Neural progenitor cell (in vitro differentiated cells): ENCODE results near the gene MPV17L2. TPM values are rescaled to one million over a fixed set of nuclear protein-coding genes. Genes with fewer than 3 reads are reported as not detected.

Experiments
- DNase-seq: peaks from one replicate; pipeline ENCODE4 v3.0.0-alpha.2; 2016; ENCODE audit warnings: low spot score
- H2AFZ ChIP-seq: fragments of 200-600 bp; sonication (generic); replicated peaks from 2 replicates; pipeline ENCODE4 v1.6.1; 2016; ENCODE audit warnings: antibody characterized with exemption
- H3F3A ChIP-seq: fragments of 200-600 bp; sonication (generic); 2 replicates; pipeline ENCODE4 v1.6.1; 2016; ENCODE audit warnings: antibody characterized with exemption, low read depth
- H3K27ac ChIP-seq: fragments of 200-600 bp; sonication (generic); 2 replicates; pipeline ENCODE4 v1.5.1; 2016; ENCODE audit warnings: mild to moderate bottlenecking
- H3K27me3 ChIP-seq: fragments of 200-600 bp; sonication (generic); 2 replicates; pipeline ENCODE4 v1.6.1; 2016; ENCODE audit warnings: mild to moderate bottlenecking, moderate library complexity
- H3K36me3 ChIP-seq: fragments of 200-600 bp; sonication (generic); 2 replicates; pipeline ENCODE4 v1.5.1; 2016
- H3K4me1 ChIP-seq: fragments of 200-600 bp; sonication (generic); 2 replicates; pipeline ENCODE4 v1.6.1; 2016; ENCODE audit warnings: mixed run types
- H3K4me2 ChIP-seq: fragments of 200-600 bp; sonication (generic); 2 replicates; pipeline ENCODE4 v1.6.1; 2016
- H3K4me3 ChIP-seq: fragments of 200-600 bp; sonication (generic); 2 replicates; pipeline ENCODE4 v1.5.1; 2016
- H3K79me2 ChIP-seq: fragments of 200-600 bp; sonication (generic); 2 replicates; pipeline ENCODE4 v1.6.1; 2016; ENCODE audit warnings: low read depth
- H3K9ac ChIP-seq: fragments of 200-600 bp; sonication (generic); 2 replicates; pipeline ENCODE4 v1.6.1; 2016
- H3K9me3 ChIP-seq: fragments of 200-600 bp; sonication (generic); 2 replicates; pipeline ENCODE4 v1.5.1; 2016; ENCODE audit warnings: low read depth
- H4K20me1 ChIP-seq: fragments of 200-600 bp; sonication (generic); 2 replicates; pipeline ENCODE4 v1.6.1; 2016; ENCODE audit warnings: low read depth
- H3K27ac Mint-ChIP-seq: 3 replicates; pipeline ENCODE4 v1.8.0; 2021; ENCODE audit warnings: mixed read lengths
- H3K27me3 Mint-ChIP-seq: 2 replicates; pipeline ENCODE4 v1.8.0; 2022; ENCODE audit warnings: low read depth, mild to moderate bottlenecking, inconsistent platforms, moderate library complexity, mixed read lengths; ENCODE audit not compliant: insufficient read depth
- H3K36me3 Mint-ChIP-seq: 3 replicates; pipeline ENCODE4 v1.8.0; 2021; ENCODE audit warnings: mixed read lengths
- H3K4me1 Mint-ChIP-seq: 3 replicates; pipeline ENCODE4 v1.8.0; 2021; ENCODE audit warnings: mixed read lengths
- H3K4me3 Mint-ChIP-seq: 3 replicates; pipeline ENCODE4 v1.8.0; 2021; ENCODE audit warnings: mild to moderate bottlenecking, moderate library complexity, mixed read lengths
- H3K9me3 Mint-ChIP-seq: 3 replicates; pipeline ENCODE4 v1.8.0; 2020; ENCODE audit warnings: mixed read lengths
- EZH2 ChIP-seq: fragments of 200-600 bp; sonication (generic); IDR thresholded peaks from 2 replicates; pipeline ENCODE4 v1.6.1; 2017; ENCODE audit warnings: antibody characterized with exemption, mild to moderate bottlenecking, moderate library complexity
- EZH2phosphoT487 ChIP-seq: fragments of 200-600 bp; sonication (generic); IDR thresholded peaks from 2 replicates; pipeline ENCODE4 v1.6.1; 2017; ENCODE audit warnings: antibody characterized with exemption
- total RNA-seq: library from RNA; depleted of rRNA; stranded (reverse); fragments of >200 nt; gene quantifications from 2 replicates; pipeline ENCODE4 v1.2.3, GENCODE V29; 2015; ENCODE audit warnings: low replicate concordance
- TF ChIP-seq, protein P1 (sequence below): fragments of 200-600 bp; sonication (generic); IDR thresholded peaks from 2 replicates; pipeline ENCODE4 v1.5.1; 2017; ENCODE audit warnings: antibody characterized with exemption, mild to moderate bottlenecking

The MPV17L2 gene
- total RNA-seq, 1 donor from 2014 or later, result 28.1 TPM

DNA sequence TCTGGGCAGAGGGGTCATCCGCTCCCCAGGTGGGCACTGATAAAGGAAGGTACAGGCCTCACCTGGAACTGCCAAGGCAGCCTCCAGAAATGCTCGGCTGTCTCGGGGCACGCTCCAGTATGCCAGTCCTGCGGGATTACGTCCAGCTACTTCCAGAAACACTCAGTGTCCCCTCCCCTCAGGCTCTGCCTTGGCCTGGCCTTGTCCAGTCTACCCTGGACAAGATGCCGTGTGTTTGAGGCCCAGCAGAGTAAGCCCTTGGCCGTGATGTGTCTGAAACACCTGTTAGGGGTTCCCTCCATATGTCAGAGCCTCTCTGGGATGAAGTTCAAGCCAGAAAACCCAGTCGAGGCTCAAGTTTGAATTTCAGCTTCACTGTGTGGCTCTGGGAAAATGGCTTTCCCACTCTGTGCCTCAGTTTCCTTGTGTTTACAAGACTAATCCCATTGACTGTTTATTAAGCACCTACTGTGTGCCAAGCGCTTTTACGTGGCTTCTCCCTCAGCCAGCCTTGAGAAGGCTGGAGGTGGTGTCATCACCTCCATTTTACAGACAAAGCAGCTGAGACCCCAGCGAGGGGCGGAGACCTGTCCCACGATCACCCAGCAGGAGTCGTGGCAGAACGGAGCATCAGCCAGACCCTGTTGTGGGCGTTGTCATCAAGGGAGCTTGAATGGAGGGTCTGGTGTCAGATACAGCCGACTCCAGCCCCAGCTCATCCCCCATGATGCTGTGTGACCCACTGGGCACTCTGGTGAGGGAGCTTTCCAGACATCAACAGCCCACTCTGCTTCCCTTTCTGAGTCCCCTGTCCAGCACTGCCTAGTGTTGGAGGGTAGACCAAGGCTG lies 42.0 kb upstream of the MPV17L2 start:
- peaks cover 7% of the 10 kb centered on the region for H3K36me3 Mint-ChIP-seq
- no peak for DNase-seq
- no peak overlapping the region for H3K27ac Mint-ChIP-seq
- no peak overlapping the region for H3K9ac ChIP-seq
- H3K27me3 ChIP-seq, result no peaks in the 10 kb centered on the region
- peaks cover 23% of the 10 kb centered on the region for H3K79me2 ChIP-seq
- H3K4me1 ChIP-seq, result peaks cover 5% of the 10 kb centered on the region
- H3K4me3 ChIP-seq, result no peak overlapping the region
- peak overlapping the region; percentile 85 for H3K4me3 Mint-ChIP-seq
- H4K20me1 ChIP-seq, result peaks cover 20% of the 10 kb centered on the region
- H3K27me3 Mint-ChIP-seq, result peaks cover 7% of the 10 kb centered on the region
- no peaks in the 10 kb centered on the region for H3K36me3 ChIP-seq
- H3K4me1 Mint-ChIP-seq, result peaks cover 18% of the 10 kb centered on the region
- no peaks in the 10 kb centered on the region for H3K9me3 Mint-ChIP-seq
- no peak overlapping the region for H3K4me2 ChIP-seq
- H3F3A ChIP-seq, result peaks cover 29% of the 10 kb centered on the region
- TF ChIP-seq EZH2phosphoT487, result no peak
- TF ChIP-seq, protein P1, sequence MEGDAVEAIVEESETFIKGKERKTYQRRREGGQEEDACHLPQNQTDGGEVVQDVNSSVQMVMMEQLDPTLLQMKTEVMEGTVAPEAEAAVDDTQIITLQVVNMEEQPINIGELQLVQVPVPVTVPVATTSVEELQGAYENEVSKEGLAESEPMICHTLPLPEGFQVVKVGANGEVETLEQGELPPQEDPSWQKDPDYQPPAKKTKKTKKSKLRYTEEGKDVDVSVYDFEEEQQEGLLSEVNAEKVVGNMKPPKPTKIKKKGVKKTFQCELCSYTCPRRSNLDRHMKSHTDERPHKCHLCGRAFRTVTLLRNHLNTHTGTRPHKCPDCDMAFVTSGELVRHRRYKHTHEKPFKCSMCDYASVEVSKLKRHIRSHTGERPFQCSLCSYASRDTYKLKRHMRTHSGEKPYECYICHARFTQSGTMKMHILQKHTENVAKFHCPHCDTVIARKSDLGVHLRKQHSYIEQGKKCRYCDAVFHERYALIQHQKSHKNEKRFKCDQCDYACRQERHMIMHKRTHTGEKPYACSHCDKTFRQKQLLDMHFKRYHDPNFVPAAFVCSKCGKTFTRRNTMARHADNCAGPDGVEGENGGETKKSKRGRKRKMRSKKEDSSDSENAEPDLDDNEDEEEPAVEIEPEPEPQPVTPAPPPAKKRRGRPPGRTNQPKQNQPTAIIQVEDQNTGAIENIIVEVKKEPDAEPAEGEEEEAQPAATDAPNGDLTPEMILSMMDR, result no peak
- no peak for TF ChIP-seq EZH2
- H2AFZ ChIP-seq, result no peak overlapping the region
- no peaks in the 10 kb centered on the region for H3K9me3 ChIP-seq
- no peak overlapping the region for H3K27ac ChIP-seq

DNA sequence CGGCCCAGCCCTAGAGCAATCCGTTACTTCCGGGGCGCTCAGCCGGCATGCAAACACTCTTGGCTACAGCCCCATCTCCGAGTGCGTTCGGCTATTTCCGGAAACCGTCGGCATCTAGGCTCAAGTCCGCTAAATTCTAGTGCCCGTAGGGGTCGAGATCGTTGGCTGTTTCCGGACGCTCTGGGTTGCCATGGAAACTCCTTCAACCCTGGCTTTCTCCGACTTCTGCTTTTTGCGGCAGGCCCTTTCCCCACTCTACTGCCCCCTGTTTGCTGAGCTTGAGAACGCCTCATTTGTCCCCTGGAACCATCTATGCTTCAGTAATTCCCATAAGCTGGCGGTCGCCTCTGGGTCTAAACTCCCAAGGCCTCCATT lies 40.6 kb upstream of the MPV17L2 start:
- Mint-ChIP-seq H3K27me3 (peaks cover 7% of the 10 kb centered on the region), H3K27ac (peak overlapping the region; percentile 97), H3K4me3 (peak overlapping the region; percentile 85), H3K9me3 (no peaks in the 10 kb centered on the region), H3K36me3 (peaks cover 5% of the 10 kb centered on the region), H3K4me1 (peaks cover 26% of the 10 kb centered on the region)
- no peak for TF ChIP-seq EZH2phosphoT487
- TF ChIP-seq, protein P1, result peak; percentile 72
- Histone ChIP-seq H3K27ac (peak overlapping the region; percentile 80), H3K4me1 (peaks cover 9% of the 10 kb centered on the region), H3K4me3 (peak overlapping the region; percentile 91), H2AFZ (peak overlapping the region; percentile 88), H3K36me3 (no peaks in the 10 kb centered on the region), H3K9me3 (no peaks in the 10 kb centered on the region), H3K79me2 (peaks cover 23% of the 10 kb centered on the region), H4K20me1 (peaks cover 26% of the 10 kb centered on the region), H3K4me2 (peak overlapping the region; percentile 71), H3K27me3 (no peaks in the 10 kb centered on the region), H3F3A (peaks cover 35% of the 10 kb centered on the region), H3K9ac (peak overlapping the region; percentile 54)
- DNase-seq, result peak; percentile 99

DNA sequence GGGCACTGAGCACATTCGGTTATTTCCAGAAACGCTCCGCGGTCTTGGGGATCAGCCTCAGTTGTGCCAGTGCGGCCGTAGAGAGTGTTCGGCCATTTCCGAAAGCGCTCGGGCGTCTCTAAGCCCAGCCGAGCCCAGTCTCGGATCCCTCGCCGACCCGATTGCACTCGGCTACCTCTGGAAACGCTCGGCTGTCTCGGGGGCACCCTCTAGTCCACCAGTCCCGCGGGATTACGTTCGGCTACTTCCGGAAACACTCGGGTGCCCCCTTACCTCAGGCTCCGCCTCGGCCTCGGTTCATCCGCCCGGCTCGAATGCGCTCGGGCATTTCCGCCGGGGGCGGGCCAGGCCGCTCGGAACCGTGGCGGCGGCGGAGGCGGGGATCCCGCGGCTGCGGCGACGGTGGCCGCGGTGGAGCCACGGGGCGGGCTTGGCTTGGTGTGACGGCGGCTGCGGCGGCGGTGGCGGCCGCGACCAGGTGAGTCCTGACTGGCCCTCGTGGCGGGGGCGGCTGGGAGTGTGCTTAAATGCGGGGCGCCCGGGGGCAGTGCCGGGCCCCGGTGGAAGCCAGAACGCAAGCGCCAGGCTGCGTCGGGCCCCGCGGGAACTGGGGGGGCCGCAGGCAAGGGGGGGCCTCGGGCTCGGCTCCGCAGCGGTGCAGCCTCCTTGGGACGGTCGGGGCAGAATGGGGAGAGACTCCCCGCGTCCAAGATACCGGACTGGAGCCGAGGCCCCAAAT lies 40.0 kb upstream of the MPV17L2 start, which contains the start of gene PIK3R2:
TSS of gene PIK3R2 (plus strand) at position 347 of the 739 bp plus-strand sequence. CDS start 2,717 bp downstream, outside the sequence.
- Histone ChIP-seq H3K36me3 (no peaks in the 10 kb centered on the region), H2AFZ (peak within 1 kb of the TSS; percentile 88), H3K9ac (peak within 1 kb of the TSS; percentile 93), H3K79me2 (peaks cover 23% of the 10 kb centered on the region), H3K4me1 (peaks cover 15% of the 10 kb centered on the region), H3K27me3 (no peaks in the 10 kb centered on the region), H3F3A (peaks cover 41% of the 10 kb centered on the region), H3K9me3 (no peaks in the 10 kb centered on the region), H3K4me2 (peak within 1 kb of the TSS; percentile 91), H3K4me3 (peak within 1 kb of the TSS; percentile 91), H4K20me1 (peaks cover 26% of the 10 kb centered on the region), H3K27ac (peak within 1 kb of the TSS; percentile 80)
- Mint-ChIP-seq H3K27ac (peak within 1 kb of the TSS; percentile 97), H3K4me3 (peak within 1 kb of the TSS; percentile 92), H3K27me3 (peaks cover 7% of the 10 kb centered on the region), H3K36me3 (peaks cover 3% of the 10 kb centered on the region), H3K9me3 (no peaks in the 10 kb centered on the region), H3K4me1 (peaks cover 31% of the 10 kb centered on the region)
- TF ChIP-seq EZH2phosphoT487 (no peak), EZH2 (no peak)
- TF ChIP-seq, protein P1, result no peak
- DNase-seq, result peak; percentile 100
